OCI-LY7 (cell line): Measurements from ENCODE around the gene PHAX.

ENCODE experiments used
- EZH2phosphoT487 ChIP-seq: fragments of 200-600 bp; sonication (generic); IDR thresholded peaks from 2 replicates; pipeline ENCODE4 v1.6.1; 2018; ENCODE audit warnings: low read depth, borderline replicate concordance, mild to moderate bottlenecking, mixed run types, antibody characterized with exemption, low read length, moderate library complexity, mixed read lengths
- TF ChIP-seq, protein P1 (sequence below): fragments of 200-600 bp; sonication (generic); conservative IDR thresholded peaks from 2 replicates; pipeline ENCODE4 v1.5.1; 2014; ENCODE audit warnings: mild to moderate bottlenecking, antibody characterized with exemption, low read length, moderate library complexity, mixed read lengths

- TF ChIP-seq, protein P1, sequence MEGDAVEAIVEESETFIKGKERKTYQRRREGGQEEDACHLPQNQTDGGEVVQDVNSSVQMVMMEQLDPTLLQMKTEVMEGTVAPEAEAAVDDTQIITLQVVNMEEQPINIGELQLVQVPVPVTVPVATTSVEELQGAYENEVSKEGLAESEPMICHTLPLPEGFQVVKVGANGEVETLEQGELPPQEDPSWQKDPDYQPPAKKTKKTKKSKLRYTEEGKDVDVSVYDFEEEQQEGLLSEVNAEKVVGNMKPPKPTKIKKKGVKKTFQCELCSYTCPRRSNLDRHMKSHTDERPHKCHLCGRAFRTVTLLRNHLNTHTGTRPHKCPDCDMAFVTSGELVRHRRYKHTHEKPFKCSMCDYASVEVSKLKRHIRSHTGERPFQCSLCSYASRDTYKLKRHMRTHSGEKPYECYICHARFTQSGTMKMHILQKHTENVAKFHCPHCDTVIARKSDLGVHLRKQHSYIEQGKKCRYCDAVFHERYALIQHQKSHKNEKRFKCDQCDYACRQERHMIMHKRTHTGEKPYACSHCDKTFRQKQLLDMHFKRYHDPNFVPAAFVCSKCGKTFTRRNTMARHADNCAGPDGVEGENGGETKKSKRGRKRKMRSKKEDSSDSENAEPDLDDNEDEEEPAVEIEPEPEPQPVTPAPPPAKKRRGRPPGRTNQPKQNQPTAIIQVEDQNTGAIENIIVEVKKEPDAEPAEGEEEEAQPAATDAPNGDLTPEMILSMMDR = no peak
- TF ChIP-seq EZH2phosphoT487 = no peak
Observed at GRCh38 chr5:126673477-126673876, 72.7 kb downstream of the PHAX start.
